HG03097 (cell line): Measurements from ENCODE around the gene CARS2.
A peak's percentile ranks its signal among the peaks of the same experiment; 100 is the strongest.
"Not testable (repeated sequence)": the region's sequence is repeated elsewhere in the genome, so short reads cannot be mapped to it uniquely, and the experiment has no call there.

ENCODE experiments used
- ATAC-seq: cut with Tn5 transposase; IDR thresholded peaks from one replicate; pipeline ENCODE4 v1.9.1; 2021; ENCODE audit not compliant: unreplicated experiment, low FRiP score

The CARS2 gene

DNA sequence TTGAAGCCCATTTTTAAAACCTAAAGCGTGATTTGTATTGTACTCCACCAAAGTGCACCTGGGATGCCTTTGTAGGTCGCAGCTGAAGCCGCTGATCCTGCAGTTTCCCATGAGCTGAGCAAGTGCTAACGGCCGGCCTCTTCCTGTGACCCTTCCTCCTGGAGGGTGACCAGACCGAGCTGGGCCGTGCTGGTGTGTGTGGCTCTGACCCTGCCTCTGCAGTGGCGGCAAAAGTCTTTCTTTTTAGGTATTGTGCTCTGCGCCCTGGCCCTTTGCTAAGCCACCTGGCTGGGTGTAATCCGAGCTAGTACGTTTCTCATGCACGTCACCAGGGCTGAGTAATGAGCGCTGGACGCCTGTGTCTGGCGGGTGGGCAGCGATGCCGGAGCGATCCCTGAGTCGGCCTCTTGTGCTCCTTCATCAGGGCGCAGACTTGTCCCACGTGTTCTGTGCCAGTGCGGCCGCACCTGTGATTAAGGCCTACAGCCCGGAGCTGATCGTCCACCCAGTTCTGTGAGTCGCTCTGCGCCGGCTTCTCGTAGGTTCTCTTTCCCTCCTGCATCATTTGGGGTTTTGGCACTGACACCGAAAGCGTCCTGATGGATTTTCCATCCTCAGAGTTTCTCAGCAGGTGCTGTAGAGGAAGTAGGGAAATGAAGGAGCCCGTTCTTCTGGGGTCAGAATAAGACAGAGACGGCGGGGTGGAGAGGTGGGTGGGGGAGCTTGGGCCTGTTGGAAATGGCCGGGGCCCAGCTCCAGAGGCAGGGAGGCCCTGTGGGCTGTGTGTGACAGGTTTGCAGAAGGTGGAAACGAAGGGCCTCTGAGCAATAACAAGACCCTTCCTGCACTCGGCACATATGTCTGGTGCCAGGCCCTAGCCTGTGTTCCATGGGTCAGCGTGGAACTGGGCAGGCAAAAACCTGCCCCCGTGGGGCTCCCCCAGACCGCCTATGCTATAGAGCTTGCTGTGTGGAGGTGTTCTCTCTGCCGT, 80.9 kb downstream of the CARS2 start:
- ATAC-seq, result no peak

DNA sequence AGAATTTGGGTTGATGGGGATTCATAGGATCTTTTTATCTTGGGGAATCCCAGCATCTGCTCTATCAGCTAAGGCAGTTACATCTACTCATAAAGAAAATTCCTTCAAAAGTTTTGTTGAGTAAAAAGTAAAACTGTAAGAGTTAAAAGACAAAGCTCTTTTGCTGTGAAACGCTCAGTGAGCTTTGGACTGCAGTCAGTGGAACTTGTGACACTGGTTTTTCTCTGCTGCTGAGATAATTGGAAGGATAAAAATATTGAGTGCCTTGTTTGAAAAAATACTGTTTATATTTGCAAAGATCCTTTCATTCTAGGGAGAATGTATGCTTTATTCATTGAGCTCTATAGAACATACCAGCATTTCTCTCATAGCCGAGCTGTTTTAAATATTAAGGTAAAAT, 85.3 kb downstream of the CARS2 start:
- no peak for ATAC-seq

GRCh38 chr13:110618780-110619179, 87.1 kb downstream of the CARS2 start:
- ATAC-seq, result no peak

- no peak for ATAC-seq
Observed at GRCh38 chr13:110618167-110618566, 87.7 kb downstream of the CARS2 start.

- ATAC-seq, result no peak
Observed at GRCh38 chr13:110617321-110618072, 88.4 kb downstream of the CARS2 start.

GRCh38 chr13:110616103-110617101, 89.5 kb downstream of the CARS2 start:
- peak; percentile 28 for ATAC-seq

- ATAC-seq, result peak; percentile 83
Observed at GRCh38 chr13:110615322-110616102, 90.4 kb downstream of the CARS2 start, which contains the start of gene NAXD. NAXD (plus strand) TSS chr13:110615545; CDS start chr13:110615602, 57 bp downstream.

- ATAC-seq, result no peak
Observed at GRCh38 chr13:110615005-110615321, 91.0 kb downstream of the CARS2 start.

DNA sequence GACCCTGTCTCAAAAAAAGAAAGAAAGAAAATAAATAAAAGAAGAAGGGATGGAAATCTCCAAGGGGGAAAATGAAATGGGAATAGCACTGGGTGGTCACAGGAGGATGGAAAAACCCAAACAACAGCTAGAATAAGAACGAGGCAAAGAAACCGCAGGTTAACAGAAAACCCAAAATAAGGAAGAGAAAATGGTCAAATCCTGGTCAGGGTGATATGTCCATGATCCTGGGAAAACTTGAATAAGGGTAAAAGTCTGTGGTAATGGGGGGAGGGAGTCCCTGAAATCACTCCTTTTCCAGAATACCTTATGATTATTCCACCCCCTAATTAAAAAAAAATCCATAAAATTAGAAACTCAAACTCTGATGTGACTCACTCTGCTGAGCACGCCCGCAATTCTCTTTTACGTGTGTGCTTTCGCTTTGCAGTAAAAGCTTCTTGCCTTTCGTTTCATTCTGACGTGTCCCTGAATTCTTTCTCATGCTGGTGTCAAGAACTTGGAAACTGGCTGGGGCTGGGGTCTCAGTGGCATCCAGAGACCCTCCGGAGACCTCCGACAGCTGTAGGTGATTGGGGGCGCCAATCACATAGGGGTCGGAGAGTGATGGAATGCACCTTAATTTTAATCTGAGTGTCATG, 94.8 kb downstream of the CARS2 start:
- no peak for ATAC-seq

GRCh38 chr13:110607675-110608224, 98.2 kb downstream of the CARS2 start:
- no peak for ATAC-seq

- ATAC-seq, result not testable (repeated sequence)
Observed at GRCh38 chr13:110606281-110606680, 99.6 kb downstream of the CARS2 start.

DNA sequence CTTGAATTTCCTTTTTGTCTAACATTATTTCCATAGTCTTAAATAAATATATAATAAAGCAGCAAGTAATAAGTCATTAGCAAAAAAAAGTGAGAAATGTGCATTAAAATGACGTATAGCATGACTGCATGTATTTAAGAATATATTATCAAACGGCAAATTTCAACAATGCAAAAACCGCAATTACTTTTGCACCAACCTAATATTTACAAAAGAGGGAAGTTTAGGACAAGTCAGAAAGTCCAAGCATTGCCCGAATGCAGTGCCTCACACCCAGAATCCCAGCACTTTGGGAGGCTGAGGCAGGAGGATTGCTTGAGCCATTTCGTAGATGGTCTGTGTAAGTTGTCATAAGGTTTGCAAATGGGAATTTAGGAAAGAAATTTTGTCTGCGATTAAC, 100.8 kb downstream of the CARS2 start:
- ATAC-seq, result no peak

DNA sequence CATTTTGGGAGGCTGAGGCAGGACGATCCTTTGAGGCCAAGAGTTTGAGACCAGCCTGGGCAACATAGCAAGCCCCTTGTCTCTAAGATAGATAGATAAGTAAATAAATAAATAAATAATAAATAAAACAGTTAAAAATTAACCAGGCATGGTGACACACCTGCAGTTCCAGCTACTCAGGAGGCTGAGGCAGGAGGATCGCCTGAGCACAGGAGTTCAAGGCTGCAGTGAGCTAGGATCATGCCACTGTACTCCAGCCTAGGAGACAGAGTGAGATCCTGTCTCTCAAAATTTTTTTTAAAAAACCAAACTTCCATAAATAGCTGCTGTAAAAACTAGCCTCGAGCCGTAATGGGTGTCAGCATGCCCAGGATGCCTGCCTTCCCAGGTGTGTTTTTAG, 104.9 kb downstream of the CARS2 start:
- ATAC-seq, result no peak

- no peak for ATAC-seq
Observed at GRCh38 chr13:110600261-110600819, 105.6 kb downstream of the CARS2 start.

DNA sequence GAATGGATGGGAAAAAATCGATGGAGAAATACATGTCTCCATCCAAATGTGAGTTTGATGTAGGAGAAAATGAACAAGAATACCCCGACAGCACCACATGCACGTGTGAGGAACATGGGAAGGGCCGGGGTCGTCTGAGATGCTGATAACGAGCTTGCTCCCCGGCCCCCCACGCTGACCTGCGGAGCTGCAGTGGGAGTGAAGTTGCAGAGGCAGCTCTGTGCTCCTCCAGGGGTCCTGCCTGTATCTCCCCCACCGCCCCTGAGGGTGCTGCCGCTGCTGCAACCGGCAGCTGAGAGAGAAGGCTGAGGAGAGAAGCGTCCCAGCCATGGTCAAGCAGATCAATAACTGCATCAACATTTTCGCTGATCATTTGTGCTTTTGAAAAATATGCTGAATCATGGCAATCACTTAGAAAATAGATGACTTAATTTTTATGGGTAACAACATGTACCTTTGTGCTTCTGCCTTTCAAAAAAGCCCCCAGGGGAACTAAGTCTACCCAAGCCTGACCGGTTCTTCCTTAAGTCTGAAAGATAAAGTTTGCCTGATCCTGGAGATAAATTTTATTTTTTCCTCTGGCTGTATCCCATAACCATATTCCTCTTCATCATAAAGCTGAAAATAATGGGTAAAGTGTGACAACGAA, 108.8 kb downstream of the CARS2 start:
- no peak for ATAC-seq

DNA sequence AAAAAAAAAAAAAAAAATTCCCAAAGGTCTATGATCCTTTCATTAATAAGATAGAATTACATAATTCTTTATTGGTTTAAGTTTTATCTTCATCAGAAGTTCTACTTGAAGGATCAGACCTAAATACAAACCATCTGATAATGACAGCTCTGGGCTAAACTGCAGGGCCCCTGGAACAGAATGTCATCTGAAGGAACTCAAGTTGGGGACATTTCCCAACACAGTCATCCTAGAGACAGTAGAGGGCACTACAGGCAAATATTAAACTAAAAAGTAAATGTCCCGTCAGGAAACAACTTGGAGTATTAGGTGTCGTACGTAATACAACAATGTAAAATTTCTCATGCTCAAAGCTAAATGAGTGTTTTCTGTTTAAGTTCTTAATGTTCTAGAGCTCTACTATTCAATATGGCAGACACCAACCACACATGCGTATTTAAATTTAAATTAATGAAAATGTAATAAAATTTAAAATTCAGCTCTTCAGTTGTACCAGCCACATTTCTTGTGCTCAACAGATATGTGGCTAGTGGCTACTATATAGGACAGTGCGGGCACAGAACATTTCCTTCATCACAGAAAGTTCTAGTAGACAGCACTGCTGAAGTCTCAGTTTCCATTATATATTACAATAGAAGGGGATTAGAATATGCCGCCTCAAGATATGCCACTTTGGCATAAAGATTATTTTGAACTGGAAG, 112.3 kb downstream of the CARS2 start:
- ATAC-seq, result no peak

DNA sequence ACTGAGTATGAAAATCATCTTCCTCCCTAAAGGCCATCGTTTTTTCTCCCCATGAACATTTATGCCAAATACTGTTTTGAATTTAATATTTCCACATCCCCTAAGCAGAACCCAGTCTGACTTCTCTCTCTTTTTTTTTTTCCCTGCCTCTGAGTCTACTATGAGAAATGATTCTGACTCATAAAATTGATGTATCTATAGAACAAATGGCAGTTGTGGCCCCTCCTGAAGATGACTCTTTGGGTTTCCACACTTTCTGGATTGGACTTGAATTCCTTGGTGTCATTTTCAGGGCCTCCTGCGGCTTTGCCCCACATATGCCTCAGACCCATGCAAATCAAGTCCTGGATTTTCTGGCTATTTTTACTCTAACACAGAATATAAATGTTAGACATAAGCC, 113.3 kb downstream of the CARS2 start:
- ATAC-seq, result no peak
